GM23338 (cell line): ENCODE data around the gene DELE1. TPM values are rescaled to one million over a fixed set of nuclear protein-coding genes. Genes with fewer than 3 reads are reported as not detected.

ENCODE experiments used
- ATAC-seq: fragments of 200-7000 bp; cut with Tn5 transposase; 3 replicates; pipeline ENCODE4 v1.9.1; 2020
- DNase-seq: peaks from one replicate; pipeline ENCODE4 v3.0.0-alpha.2; 2015; ENCODE audit warnings: low spot score
- H2AFZ ChIP-seq: fragments of 200-600 bp; sonication (generic); 2 replicates; pipeline ENCODE4 v1.8.0; 2016; ENCODE audit warnings: antibody characterized with exemption, mild to moderate bottlenecking, moderate library complexity
- H3F3A ChIP-seq: fragments of 200-600 bp; sonication (generic); replicated peaks from 2 replicates; pipeline ENCODE4 v1.8.0; 2017; ENCODE audit warnings: antibody characterized with exemption, mixed run types, low read depth
- H3K27ac ChIP-seq: fragments of 200-600 bp; sonication (generic); 2 replicates; pipeline ENCODE4 v1.6.1; 2016; ENCODE audit warnings: low read depth
- H3K27me3 ChIP-seq: fragments of 200-600 bp; sonication (generic); 2 replicates; pipeline ENCODE4 v1.8.0; 2016; ENCODE audit warnings: mild to moderate bottlenecking, mixed run types, moderate library complexity; ENCODE audit not compliant: insufficient read depth
- H3K36me3 ChIP-seq: fragments of 200-600 bp; sonication (generic); 2 replicates; pipeline ENCODE4 v1.8.0; 2016; ENCODE audit warnings: mild to moderate bottlenecking; ENCODE audit not compliant: insufficient read depth
- H3K4me1 ChIP-seq: fragments of 200-600 bp; sonication (generic); 2 replicates; pipeline ENCODE4 v1.8.0; 2016; ENCODE audit warnings: mild to moderate bottlenecking, moderate library complexity; ENCODE audit not compliant: insufficient read depth
- H3K4me2 ChIP-seq: fragments of 200-600 bp; sonication (generic); 2 replicates; pipeline ENCODE4 v1.7.1; 2017; ENCODE audit warnings: mixed run types
- H3K4me3 ChIP-seq: fragments of 200-600 bp; sonication (generic); 2 replicates; pipeline ENCODE4 v1.6.1; 2016; ENCODE audit warnings: mixed run types
- H3K79me2 ChIP-seq: fragments of 200-600 bp; sonication (generic); replicated peaks from 2 replicates; pipeline ENCODE4 v1.8.0; 2017; ENCODE audit warnings: mild to moderate bottlenecking; ENCODE audit not compliant: insufficient read depth
- H3K9me2 ChIP-seq: fragments of 200-600 bp; sonication (generic); 2 replicates; pipeline ENCODE4 v1.8.0; 2017; ENCODE audit not compliant: insufficient read depth
- H4K20me1 ChIP-seq: fragments of 200-600 bp; sonication (generic); replicated peaks from 2 replicates; pipeline ENCODE4 v1.8.0; 2017; ENCODE audit warnings: mild to moderate bottlenecking; ENCODE audit not compliant: insufficient read depth
- H3K27ac Mint-ChIP-seq: 2 replicates; pipeline ENCODE4 v1.8.0; 2020; ENCODE audit warnings: inconsistent platforms, mild to moderate bottlenecking, moderate library complexity, mixed read lengths
- H3K27me3 Mint-ChIP-seq: 3 replicates; pipeline ENCODE4 v1.8.0; 2022; ENCODE audit warnings: low read depth, mild to moderate bottlenecking, moderate library complexity, mixed read lengths, inconsistent platforms; ENCODE audit not compliant: insufficient read depth, poor library complexity
- H3K36me3 Mint-ChIP-seq: 3 replicates; pipeline ENCODE4 v1.8.0; 2021; ENCODE audit warnings: low read depth, mild to moderate bottlenecking, inconsistent platforms, moderate library complexity, mixed read lengths
- H3K4me1 Mint-ChIP-seq: 3 replicates; pipeline ENCODE4 v1.8.0; 2020; ENCODE audit warnings: mild to moderate bottlenecking, inconsistent platforms, mixed read lengths
- H3K4me3 Mint-ChIP-seq: 3 replicates; pipeline ENCODE4 v1.8.0; 2021; ENCODE audit warnings: moderate library complexity, mild to moderate bottlenecking, inconsistent platforms, mixed read lengths
- H3K9me3 Mint-ChIP-seq: 3 replicates; pipeline ENCODE4 v1.8.0; 2020; ENCODE audit warnings: moderate library complexity, mild to moderate bottlenecking, inconsistent platforms, mixed read lengths
- CREB1 ChIP-seq: fragments of 250-450 bp; sonication (Bioruptor Pico); IDR thresholded peaks from 2 replicates; pipeline ENCODE4 v1.5.0; 2020; ENCODE audit warnings: low read depth, mild to moderate bottlenecking, moderate library complexity
- ETS1 ChIP-seq: IDR thresholded peaks from 2 replicates; pipeline ENCODE4 v1.6.1; 2016; ENCODE audit warnings: antibody characterized with exemption
- EZH2 ChIP-seq: fragments of 200-600 bp; sonication (generic); IDR thresholded peaks from one replicate; pipeline ENCODE4 v1.8.0; 2017; ENCODE audit warnings: antibody characterized with exemption, mild to moderate bottlenecking, low read depth; ENCODE audit not compliant: unreplicated experiment
- EZH2phosphoT487 ChIP-seq: fragments of 200-600 bp; sonication (generic); IDR thresholded peaks from one replicate; pipeline ENCODE4 v1.8.1; 2018; ENCODE audit warnings: antibody characterized with exemption; ENCODE audit not compliant: unreplicated experiment
- JUNB ChIP-seq: IDR thresholded peaks from one replicate; pipeline ENCODE4 v1.6.1; 2016; ENCODE audit warnings: antibody characterized with exemption; ENCODE audit not compliant: unreplicated experiment
- NANOG ChIP-seq: IDR thresholded peaks from 2 replicates; pipeline ENCODE4 v1.6.1; 2016; ENCODE audit warnings: antibody characterized with exemption, borderline replicate concordance
- POLR2AphosphoS5 ChIP-seq: IDR thresholded peaks from 2 replicates; pipeline ENCODE4 v1.6.1; 2016; ENCODE audit warnings: antibody characterized with exemption, low read depth
- STAT1 ChIP-seq: IDR thresholded peaks from one replicate; pipeline ENCODE4 v1.6.1; 2016; ENCODE audit warnings: antibody characterized with exemption; ENCODE audit not compliant: unreplicated experiment
- ZNF114 ChIP-seq: fragments of 250-450 bp; sonication (Bioruptor Pico); IDR thresholded peaks from 2 replicates; pipeline ENCODE4 v1.5.0; 2020; ENCODE audit warnings: mild to moderate bottlenecking, moderate library complexity
- ZNF331 ChIP-seq: fragments of 250-450 bp; sonication (Bioruptor Pico); IDR thresholded peaks from 2 replicates; pipeline ENCODE4 v1.5.0; 2020; ENCODE audit warnings: low read depth, mild to moderate bottlenecking, moderate library complexity
- ZNF462 ChIP-seq: fragments of 250-450 bp; sonication (Bioruptor Pico); IDR thresholded peaks from 2 replicates; pipeline ENCODE4 v1.5.0; 2020; ENCODE audit warnings: mild to moderate bottlenecking, moderate library complexity
- polyA plus RNA-seq: library from polyadenylated mRNA; unstranded; fragments of >200 nt; fragmentation: Nextera tagmentation; extraction: Ambion mirVana; gene quantifications from 2 replicates; pipeline ENCODE4 v1.2.1, GENCODE V29; 2016
- total RNA-seq: library from RNA; depleted of rRNA; stranded (reverse); fragments of >200 nt; shearing (Covaris generic); gene quantifications from 2 replicates; pipeline ENCODE4 v1.2.3, GENCODE V29; 2014
- TF ChIP-seq, protein P1 (sequence below): IDR thresholded peaks from one replicate; pipeline ENCODE4 v1.6.1; 2018; ENCODE audit warnings: antibody characterized with exemption; ENCODE audit not compliant: unreplicated experiment
- TF ChIP-seq, protein P2 (sequence below), 2 experiments: fragments of 200-600 bp in 1 of 2; sonication (generic) in 1 of 2; conservative IDR thresholded peaks; 2 replicates each; pipeline versions ENCODE4 v1.5.1 to v1.6.1; 2016 to 2017; ENCODE audit warnings: antibody characterized with exemption in 2 of 2, low read depth in 2 of 2, mild to moderate bottlenecking in 2 of 2, moderate library complexity in 1 of 2

Gene DELE1
- total and polyA plus RNA-seq, 2 experiments from 2014 or later = 26.9 to 62.2 TPM

- H3K4me3 ChIP-seq = no peak overlapping the region
- H3K4me3 Mint-ChIP-seq = no peak overlapping the region
- no peak overlapping the region for H3K27ac Mint-ChIP-seq
- peaks cover 8% of the 10 kb centered on the region for H3K27me3 Mint-ChIP-seq
- no peaks in the 10 kb centered on the region for H3K36me3 Mint-ChIP-seq
- no peak for DNase-seq
- H3K27me3 ChIP-seq = no peaks in the 10 kb centered on the region
- H3K36me3 ChIP-seq = no peaks in the 10 kb centered on the region
- H3K9me2 ChIP-seq = no peaks in the 10 kb centered on the region
- peaks cover 13% of the 10 kb centered on the region for H3F3A ChIP-seq
- H3K4me1 Mint-ChIP-seq = peaks cover 19% of the 10 kb centered on the region; the same call in 2 of the 3 replicates
- no peaks in the 10 kb centered on the region for H4K20me1 ChIP-seq
- no peak overlapping the region for H3K27ac ChIP-seq
- H3K4me1 ChIP-seq = peaks cover 16% of the 10 kb centered on the region
- ATAC-seq = no peak
- no peaks in the 10 kb centered on the region for H3K9me3 Mint-ChIP-seq
- no peak overlapping the region for H3K4me2 ChIP-seq
- H3K79me2 ChIP-seq = no peaks in the 10 kb centered on the region; the same call in 1 of the 2 replicates
- TF ChIP-seq JUNB = no peak
- no peak for TF ChIP-seq ZNF114 (CRISPR knock-in tag)
- no peak for TF ChIP-seq ETS1
- no peak for TF ChIP-seq EZH2
- TF ChIP-seq CREB1 (CRISPR knock-in tag) = no peak
- TF ChIP-seq EZH2phosphoT487 = no peak
- no peak for TF ChIP-seq ZNF331 (CRISPR knock-in tag)
- TF ChIP-seq POLR2AphosphoS5 = no peak
- TF ChIP-seq, protein P1, sequence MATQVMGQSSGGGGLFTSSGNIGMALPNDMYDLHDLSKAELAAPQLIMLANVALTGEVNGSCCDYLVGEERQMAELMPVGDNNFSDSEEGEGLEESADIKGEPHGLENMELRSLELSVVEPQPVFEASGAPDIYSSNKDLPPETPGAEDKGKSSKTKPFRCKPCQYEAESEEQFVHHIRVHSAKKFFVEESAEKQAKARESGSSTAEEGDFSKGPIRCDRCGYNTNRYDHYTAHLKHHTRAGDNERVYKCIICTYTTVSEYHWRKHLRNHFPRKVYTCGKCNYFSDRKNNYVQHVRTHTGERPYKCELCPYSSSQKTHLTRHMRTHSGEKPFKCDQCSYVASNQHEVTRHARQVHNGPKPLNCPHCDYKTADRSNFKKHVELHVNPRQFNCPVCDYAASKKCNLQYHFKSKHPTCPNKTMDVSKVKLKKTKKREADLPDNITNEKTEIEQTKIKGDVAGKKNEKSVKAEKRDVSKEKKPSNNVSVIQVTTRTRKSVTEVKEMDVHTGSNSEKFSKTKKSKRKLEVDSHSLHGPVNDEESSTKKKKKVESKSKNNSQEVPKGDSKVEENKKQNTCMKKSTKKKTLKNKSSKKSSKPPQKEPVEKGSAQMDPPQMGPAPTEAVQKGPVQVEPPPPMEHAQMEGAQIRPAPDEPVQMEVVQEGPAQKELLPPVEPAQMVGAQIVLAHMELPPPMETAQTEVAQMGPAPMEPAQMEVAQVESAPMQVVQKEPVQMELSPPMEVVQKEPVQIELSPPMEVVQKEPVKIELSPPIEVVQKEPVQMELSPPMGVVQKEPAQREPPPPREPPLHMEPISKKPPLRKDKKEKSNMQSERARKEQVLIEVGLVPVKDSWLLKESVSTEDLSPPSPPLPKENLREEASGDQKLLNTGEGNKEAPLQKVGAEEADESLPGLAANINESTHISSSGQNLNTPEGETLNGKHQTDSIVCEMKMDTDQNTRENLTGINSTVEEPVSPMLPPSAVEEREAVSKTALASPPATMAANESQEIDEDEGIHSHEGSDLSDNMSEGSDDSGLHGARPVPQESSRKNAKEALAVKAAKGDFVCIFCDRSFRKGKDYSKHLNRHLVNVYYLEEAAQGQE = no peak
- TF ChIP-seq, protein P2, sequence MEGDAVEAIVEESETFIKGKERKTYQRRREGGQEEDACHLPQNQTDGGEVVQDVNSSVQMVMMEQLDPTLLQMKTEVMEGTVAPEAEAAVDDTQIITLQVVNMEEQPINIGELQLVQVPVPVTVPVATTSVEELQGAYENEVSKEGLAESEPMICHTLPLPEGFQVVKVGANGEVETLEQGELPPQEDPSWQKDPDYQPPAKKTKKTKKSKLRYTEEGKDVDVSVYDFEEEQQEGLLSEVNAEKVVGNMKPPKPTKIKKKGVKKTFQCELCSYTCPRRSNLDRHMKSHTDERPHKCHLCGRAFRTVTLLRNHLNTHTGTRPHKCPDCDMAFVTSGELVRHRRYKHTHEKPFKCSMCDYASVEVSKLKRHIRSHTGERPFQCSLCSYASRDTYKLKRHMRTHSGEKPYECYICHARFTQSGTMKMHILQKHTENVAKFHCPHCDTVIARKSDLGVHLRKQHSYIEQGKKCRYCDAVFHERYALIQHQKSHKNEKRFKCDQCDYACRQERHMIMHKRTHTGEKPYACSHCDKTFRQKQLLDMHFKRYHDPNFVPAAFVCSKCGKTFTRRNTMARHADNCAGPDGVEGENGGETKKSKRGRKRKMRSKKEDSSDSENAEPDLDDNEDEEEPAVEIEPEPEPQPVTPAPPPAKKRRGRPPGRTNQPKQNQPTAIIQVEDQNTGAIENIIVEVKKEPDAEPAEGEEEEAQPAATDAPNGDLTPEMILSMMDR (conservative IDR thresholded peaks at IDR 0.05; ENCODE audit: low read depth in 2 of 2) = no peak
- no peak for TF ChIP-seq STAT1
- no peak for TF ChIP-seq NANOG
- no peak for TF ChIP-seq ZNF462 (CRISPR knock-in tag)
- no peak overlapping the region for H2AFZ ChIP-seq
Observed at GRCh38 chr5:141966963-141967333, 43.3 kb downstream of the DELE1 start.
